WTC11 (cell line): ENCODE results near the gene MVP. TPM values are rescaled to one million over a fixed set of nuclear protein-coding genes. Genes with fewer than 3 reads are reported as not detected.

Experiments used
- ATF1 ChIP-seq: sonication (generic); formaldehyde crosslinking; IDR thresholded peaks from 2 replicates; pipeline ENCODE4 v1.8.1; 2023; ENCODE audit warnings: mild to moderate bottlenecking, moderate library complexity, missing genetic modification reagents
- CBFB ChIP-seq: sonication (generic); formaldehyde crosslinking; IDR thresholded peaks from 2 replicates; pipeline ENCODE4 v1.8.1; 2022; ENCODE audit warnings: mild to moderate bottlenecking, low read depth, missing genetic modification reagents
- CTCF ChIP-seq: fragments of 200-600 bp; IDR thresholded peaks from 2 replicates; pipeline ENCODE4 v1.8.0; 2022; ENCODE audit warnings: antibody characterized with exemption
- E2F4 ChIP-seq: sonication (generic); formaldehyde crosslinking; IDR thresholded peaks from 2 replicates; pipeline ENCODE4 v1.8.1; 2022; ENCODE audit warnings: low read depth, mild to moderate bottlenecking, moderate library complexity, missing genetic modification reagents, borderline replicate concordance
- EMX1 ChIP-seq: fragments of 250-450 bp; sonication (Bioruptor Pico); IDR thresholded peaks from 2 replicates; pipeline ENCODE4 v1.8.0; 2021; ENCODE audit warnings: mild to moderate bottlenecking
- FOXP1 ChIP-seq: sonication (generic); formaldehyde crosslinking; IDR thresholded peaks from 2 replicates; pipeline ENCODE4 v1.8.0; 2022; ENCODE audit warnings: missing genetic modification reagents, mild to moderate bottlenecking, moderate library complexity, borderline replicate concordance
- GRHL2 ChIP-seq: fragments of 250-450 bp; sonication (Bioruptor Pico); IDR thresholded peaks from 2 replicates; pipeline ENCODE4 v1.8.0; 2022; ENCODE audit warnings: mild to moderate bottlenecking, moderate library complexity; ENCODE audit not compliant: insufficient replicate concordance, severe bottlenecking
- HMGXB4 ChIP-seq: sonication (generic); formaldehyde crosslinking; IDR thresholded peaks from 2 replicates; pipeline ENCODE4 v1.8.1; 2023; ENCODE audit warnings: mild to moderate bottlenecking, moderate library complexity, missing genetic modification reagents
- IRF1 ChIP-seq: sonication (generic); formaldehyde crosslinking; IDR thresholded peaks from 2 replicates; pipeline ENCODE4 v1.8.0; 2023; ENCODE audit warnings: missing genetic modification reagents
- IRF2 ChIP-seq: sonication (generic); formaldehyde crosslinking; IDR thresholded peaks from 2 replicates; pipeline ENCODE4 v1.8.0; 2022; ENCODE audit warnings: low read depth, missing genetic modification reagents, borderline replicate concordance
- MXD4 ChIP-seq: fragments of 250-450 bp; sonication (Bioruptor Pico); IDR thresholded peaks from 2 replicates; pipeline ENCODE4 v1.8.0; 2021; ENCODE audit warnings: mild to moderate bottlenecking, moderate library complexity, borderline replicate concordance
- NFATC4 ChIP-seq: fragments of 250-450 bp; sonication (Bioruptor Pico); IDR thresholded peaks from 2 replicates; pipeline ENCODE4 v1.9.0; 2021; ENCODE audit warnings: mild to moderate bottlenecking
- SP1 ChIP-seq: sonication (generic); formaldehyde crosslinking; conservative IDR thresholded peaks from 2 replicates; pipeline ENCODE4 v1.8.1; 2022; ENCODE audit warnings: missing genetic modification reagents
- STAT6 ChIP-seq: sonication (generic); formaldehyde crosslinking; conservative IDR thresholded peaks from 2 replicates; pipeline ENCODE4 v1.8.1; 2023; ENCODE audit warnings: mild to moderate bottlenecking, low read depth, missing genetic modification reagents, moderate library complexity
- ZNF219 ChIP-seq: sonication (generic); formaldehyde crosslinking; IDR thresholded peaks from 2 replicates; pipeline ENCODE4 v1.8.0; 2023; ENCODE audit warnings: missing genetic modification reagents, mild to moderate bottlenecking, borderline replicate concordance
- ZNF232 ChIP-seq: sonication (generic); formaldehyde crosslinking; IDR thresholded peaks from 2 replicates; pipeline ENCODE4 v1.8.0; 2022; ENCODE audit warnings: mild to moderate bottlenecking, missing genetic modification reagents
- ZNF263 ChIP-seq: sonication (generic); formaldehyde crosslinking; IDR thresholded peaks from 2 replicates; pipeline ENCODE4 v1.8.1; 2022; ENCODE audit warnings: low read depth, mild to moderate bottlenecking, moderate library complexity, missing genetic modification reagents
- ZNF396 ChIP-seq: fragments of 250-450 bp; sonication (Bioruptor Pico); IDR thresholded peaks from 2 replicates; pipeline ENCODE4 v1.8.0; 2021; ENCODE audit warnings: mild to moderate bottlenecking, moderate library complexity, borderline replicate concordance
- ZNF423 ChIP-seq: fragments of 250-450 bp; sonication (Bioruptor Pico); IDR thresholded peaks from 2 replicates; pipeline ENCODE4 v2.1.2; 2022; ENCODE audit warnings: mild to moderate bottlenecking, moderate library complexity
- total RNA-seq: library from RNA; stranded (reverse); gene quantifications from 3 replicates; pipeline ENCODE4 v1.2.3, GENCODE V29; 2021
- TF ChIP-seq, protein P1 (sequence below): sonication (generic); formaldehyde crosslinking; IDR thresholded peaks from 2 replicates; pipeline ENCODE4 v1.8.0; 2023; ENCODE audit warnings: mild to moderate bottlenecking, missing genetic modification reagents
- TF ChIP-seq, protein P2 (sequence below): sonication (generic); formaldehyde crosslinking; IDR thresholded peaks from 2 replicates; pipeline ENCODE4 v1.8.1; 2023; ENCODE audit warnings: mild to moderate bottlenecking, missing genetic modification reagents
- TF ChIP-seq, protein P3 (sequence below): sonication (generic); formaldehyde crosslinking; IDR thresholded peaks from 2 replicates; pipeline ENCODE4 v1.8.0; 2022; ENCODE audit warnings: missing genetic modification reagents

MVP gene
- total RNA-seq, 1 experiment from 2014 or later: 10.8 TPM

GRCh38 chr16:29877266-29877961, 57.2 kb downstream of the MVP start (continued):
- TF ChIP-seq E2F4 (CRISPR knock-in tag): no peak
- TF ChIP-seq, protein P1, sequence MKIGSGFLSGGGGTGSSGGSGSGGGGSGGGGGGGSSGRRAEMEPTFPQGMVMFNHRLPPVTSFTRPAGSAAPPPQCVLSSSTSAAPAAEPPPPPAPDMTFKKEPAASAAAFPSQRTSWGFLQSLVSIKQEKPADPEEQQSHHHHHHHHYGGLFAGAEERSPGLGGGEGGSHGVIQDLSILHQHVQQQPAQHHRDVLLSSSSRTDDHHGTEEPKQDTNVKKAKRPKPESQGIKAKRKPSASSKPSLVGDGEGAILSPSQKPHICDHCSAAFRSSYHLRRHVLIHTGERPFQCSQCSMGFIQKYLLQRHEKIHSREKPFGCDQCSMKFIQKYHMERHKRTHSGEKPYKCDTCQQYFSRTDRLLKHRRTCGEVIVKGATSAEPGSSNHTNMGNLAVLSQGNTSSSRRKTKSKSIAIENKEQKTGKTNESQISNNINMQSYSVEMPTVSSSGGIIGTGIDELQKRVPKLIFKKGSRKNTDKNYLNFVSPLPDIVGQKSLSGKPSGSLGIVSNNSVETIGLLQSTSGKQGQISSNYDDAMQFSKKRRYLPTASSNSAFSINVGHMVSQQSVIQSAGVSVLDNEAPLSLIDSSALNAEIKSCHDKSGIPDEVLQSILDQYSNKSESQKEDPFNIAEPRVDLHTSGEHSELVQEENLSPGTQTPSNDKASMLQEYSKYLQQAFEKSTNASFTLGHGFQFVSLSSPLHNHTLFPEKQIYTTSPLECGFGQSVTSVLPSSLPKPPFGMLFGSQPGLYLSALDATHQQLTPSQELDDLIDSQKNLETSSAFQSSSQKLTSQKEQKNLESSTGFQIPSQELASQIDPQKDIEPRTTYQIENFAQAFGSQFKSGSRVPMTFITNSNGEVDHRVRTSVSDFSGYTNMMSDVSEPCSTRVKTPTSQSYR: no peak
- no peak for TF ChIP-seq ATF1 (CRISPR knock-in tag)
- TF ChIP-seq ZNF232 (CRISPR knock-in tag): no peak
- TF ChIP-seq NFATC4 (CRISPR knock-in tag): no peak
- no peak for TF ChIP-seq EMX1
- TF ChIP-seq, protein P2, sequence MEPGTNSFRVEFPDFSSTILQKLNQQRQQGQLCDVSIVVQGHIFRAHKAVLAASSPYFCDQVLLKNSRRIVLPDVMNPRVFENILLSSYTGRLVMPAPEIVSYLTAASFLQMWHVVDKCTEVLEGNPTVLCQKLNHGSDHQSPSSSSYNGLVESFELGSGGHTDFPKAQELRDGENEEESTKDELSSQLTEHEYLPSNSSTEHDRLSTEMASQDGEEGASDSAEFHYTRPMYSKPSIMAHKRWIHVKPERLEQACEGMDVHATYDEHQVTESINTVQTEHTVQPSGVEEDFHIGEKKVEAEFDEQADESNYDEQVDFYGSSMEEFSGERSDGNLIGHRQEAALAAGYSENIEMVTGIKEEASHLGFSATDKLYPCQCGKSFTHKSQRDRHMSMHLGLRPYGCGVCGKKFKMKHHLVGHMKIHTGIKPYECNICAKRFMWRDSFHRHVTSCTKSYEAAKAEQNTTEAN: no peak
- TF ChIP-seq IRF2 (CRISPR knock-in tag): no peak
- no peak for TF ChIP-seq ZNF396 (CRISPR knock-in tag)
- no peak for TF ChIP-seq ZNF263
- TF ChIP-seq MXD4 (CRISPR knock-in tag): no peak
- TF ChIP-seq HMGXB4 (CRISPR knock-in tag): no peak
- no peak for TF ChIP-seq STAT6 (CRISPR knock-in tag)
- TF ChIP-seq ZNF219 (CRISPR knock-in tag): no peak
- no peak for TF ChIP-seq FOXP1 (CRISPR knock-in tag)
- TF ChIP-seq ZNF423 (CRISPR knock-in tag): no peak
- TF ChIP-seq GRHL2: no peak
- TF ChIP-seq, protein P3, sequence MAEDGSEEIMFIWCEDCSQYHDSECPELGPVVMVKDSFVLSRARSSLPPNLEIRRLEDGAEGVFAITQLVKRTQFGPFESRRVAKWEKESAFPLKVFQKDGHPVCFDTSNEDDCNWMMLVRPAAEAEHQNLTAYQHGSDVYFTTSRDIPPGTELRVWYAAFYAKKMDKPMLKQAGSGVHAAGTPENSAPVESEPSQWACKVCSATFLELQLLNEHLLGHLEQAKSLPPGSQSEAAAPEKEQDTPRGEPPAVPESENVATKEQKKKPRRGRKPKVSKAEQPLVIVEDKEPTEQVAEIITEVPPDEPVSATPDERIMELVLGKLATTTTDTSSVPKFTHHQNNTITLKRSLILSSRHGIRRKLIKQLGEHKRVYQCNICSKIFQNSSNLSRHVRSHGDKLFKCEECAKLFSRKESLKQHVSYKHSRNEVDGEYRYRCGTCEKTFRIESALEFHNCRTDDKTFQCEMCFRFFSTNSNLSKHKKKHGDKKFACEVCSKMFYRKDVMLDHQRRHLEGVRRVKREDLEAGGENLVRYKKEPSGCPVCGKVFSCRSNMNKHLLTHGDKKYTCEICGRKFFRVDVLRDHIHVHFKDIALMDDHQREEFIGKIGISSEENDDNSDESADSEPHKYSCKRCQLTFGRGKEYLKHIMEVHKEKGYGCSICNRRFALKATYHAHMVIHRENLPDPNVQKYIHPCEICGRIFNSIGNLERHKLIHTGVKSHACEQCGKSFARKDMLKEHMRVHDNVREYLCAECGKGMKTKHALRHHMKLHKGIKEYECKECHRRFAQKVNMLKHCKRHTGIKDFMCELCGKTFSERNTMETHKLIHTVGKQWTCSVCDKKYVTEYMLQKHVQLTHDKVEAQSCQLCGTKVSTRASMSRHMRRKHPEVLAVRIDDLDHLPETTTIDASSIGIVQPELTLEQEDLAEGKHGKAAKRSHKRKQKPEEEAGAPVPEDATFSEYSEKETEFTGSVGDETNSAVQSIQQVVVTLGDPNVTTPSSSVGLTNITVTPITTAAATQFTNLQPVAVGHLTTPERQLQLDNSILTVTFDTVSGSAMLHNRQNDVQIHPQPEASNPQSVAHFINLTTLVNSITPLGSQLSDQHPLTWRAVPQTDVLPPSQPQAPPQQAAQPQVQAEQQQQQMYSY (CRISPR knock-in tag): no peak
- TF ChIP-seq IRF1 (CRISPR knock-in tag): no peak
- TF ChIP-seq CTCF: no peak
- peak; percentile 49 for TF ChIP-seq SP1
- no peak for TF ChIP-seq CBFB (CRISPR knock-in tag)
